ENCODE results near the gene ZNF581. TPM values are rescaled to one million over a fixed set of nuclear protein-coding genes. Genes with fewer than 3 reads are reported as not detected.

The ZNF581 gene
- total RNA-seq, 1 donor from 2014 or later, result 29.6 TPM

- Mint-ChIP-seq H3K4me1 (ENCODE audit: unreplicated experiment) (peaks cover 44% of the 10 kb centered on the region), H3K36me3 (ENCODE audit: unreplicated experiment) (peaks cover 14% of the 10 kb centered on the region), H3K27ac (ENCODE audit: unreplicated experiment) (peak overlapping the region; percentile 66), H3K27me3 (ENCODE audit: unreplicated experiment) (no peaks in the 10 kb centered on the region), H3K9me3 (ENCODE audit: unreplicated experiment) (no peaks in the 10 kb centered on the region), H3K4me3 (ENCODE audit: unreplicated experiment) (peak overlapping the region; percentile 79)
- no peak for DNase-seq (ENCODE audit: extremely low spot score, unreplicated experiment)
- TF ChIP-seq, protein P1, sequence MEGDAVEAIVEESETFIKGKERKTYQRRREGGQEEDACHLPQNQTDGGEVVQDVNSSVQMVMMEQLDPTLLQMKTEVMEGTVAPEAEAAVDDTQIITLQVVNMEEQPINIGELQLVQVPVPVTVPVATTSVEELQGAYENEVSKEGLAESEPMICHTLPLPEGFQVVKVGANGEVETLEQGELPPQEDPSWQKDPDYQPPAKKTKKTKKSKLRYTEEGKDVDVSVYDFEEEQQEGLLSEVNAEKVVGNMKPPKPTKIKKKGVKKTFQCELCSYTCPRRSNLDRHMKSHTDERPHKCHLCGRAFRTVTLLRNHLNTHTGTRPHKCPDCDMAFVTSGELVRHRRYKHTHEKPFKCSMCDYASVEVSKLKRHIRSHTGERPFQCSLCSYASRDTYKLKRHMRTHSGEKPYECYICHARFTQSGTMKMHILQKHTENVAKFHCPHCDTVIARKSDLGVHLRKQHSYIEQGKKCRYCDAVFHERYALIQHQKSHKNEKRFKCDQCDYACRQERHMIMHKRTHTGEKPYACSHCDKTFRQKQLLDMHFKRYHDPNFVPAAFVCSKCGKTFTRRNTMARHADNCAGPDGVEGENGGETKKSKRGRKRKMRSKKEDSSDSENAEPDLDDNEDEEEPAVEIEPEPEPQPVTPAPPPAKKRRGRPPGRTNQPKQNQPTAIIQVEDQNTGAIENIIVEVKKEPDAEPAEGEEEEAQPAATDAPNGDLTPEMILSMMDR (IDR thresholded peaks at IDR 0.05), result no peak
These were observed 5.3 kb downstream of the ZNF581 start for GRCh38 chr19:55648585-55649267.

DNA sequence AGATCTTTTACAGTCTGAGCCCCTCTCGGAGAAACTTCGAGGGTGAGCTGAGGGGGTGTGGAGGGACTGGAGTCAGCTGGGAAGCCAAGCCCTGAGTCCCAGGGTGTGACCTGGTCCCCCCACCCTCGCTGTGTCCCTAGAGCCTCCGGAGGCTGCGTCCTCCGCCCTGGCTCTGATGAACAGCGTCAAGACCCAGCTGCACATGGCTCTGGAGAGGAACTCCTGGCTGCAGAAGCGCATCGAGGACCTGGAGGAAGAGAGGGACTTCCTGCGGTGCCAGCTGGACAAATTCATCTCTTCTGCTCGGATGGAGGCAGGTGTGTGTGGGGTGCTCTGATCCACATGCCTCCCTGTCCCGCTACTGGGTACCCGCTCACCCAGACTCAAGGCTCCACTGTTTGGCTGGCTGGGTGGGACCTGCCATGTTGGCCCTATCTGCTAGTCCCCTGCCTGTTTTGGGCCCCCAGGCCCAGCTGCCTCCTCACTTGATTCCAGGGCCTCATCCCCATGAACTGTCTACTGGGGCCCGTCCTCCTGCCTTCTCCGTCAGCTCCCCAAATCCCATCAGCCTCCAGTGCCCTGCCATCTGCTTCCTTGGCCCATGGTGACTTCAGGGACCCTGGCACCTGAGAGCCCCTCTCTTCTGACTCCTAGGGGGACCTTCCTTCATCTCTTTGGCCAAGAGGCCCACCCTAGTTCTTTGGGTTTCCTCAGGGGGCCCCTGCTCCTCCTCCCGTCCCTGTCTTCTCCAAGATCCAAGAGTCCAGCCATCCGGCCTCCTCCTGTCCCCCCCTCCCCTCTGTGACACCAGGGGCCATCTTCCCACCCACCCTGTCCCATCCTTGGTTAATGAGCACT lies 6.0 kb downstream of the ZNF581 start:
- DNase-seq (ENCODE audit: extremely low spot score, unreplicated experiment), result no peak
- no peaks in the 10 kb centered on the region for H3K27me3 Mint-ChIP-seq (ENCODE audit: unreplicated experiment)
- peak overlapping the region; percentile 79 for H3K4me3 Mint-ChIP-seq (ENCODE audit: unreplicated experiment)

GRCh38 chr19:55650126-55650557 lies 6.7 kb downstream of the ZNF581 start:
- Mint-ChIP-seq H3K27ac (ENCODE audit: unreplicated experiment) (peak overlapping the region; percentile 66), H3K36me3 (ENCODE audit: unreplicated experiment) (peaks cover 13% of the 10 kb centered on the region), H3K4me3 (ENCODE audit: unreplicated experiment) (peak overlapping the region; percentile 50), H3K9me3 (ENCODE audit: unreplicated experiment) (no peaks in the 10 kb centered on the region), H3K4me1 (ENCODE audit: unreplicated experiment) (peaks cover 37% of the 10 kb centered on the region), H3K27me3 (ENCODE audit: unreplicated experiment) (no peaks in the 10 kb centered on the region)
- no peak for DNase-seq (ENCODE audit: extremely low spot score, unreplicated experiment)
- TF ChIP-seq, protein P1 (IDR thresholded peaks at IDR 0.05), result no peak

More for the DNA sequence above, 6.0 kb downstream of the ZNF581 start:
- Mint-ChIP-seq H3K27ac (ENCODE audit: unreplicated experiment) (peak overlapping the region; percentile 66), H3K36me3 (ENCODE audit: unreplicated experiment) (peaks cover 14% of the 10 kb centered on the region), H3K4me1 (ENCODE audit: unreplicated experiment) (peaks cover 38% of the 10 kb centered on the region), H3K9me3 (ENCODE audit: unreplicated experiment) (no peaks in the 10 kb centered on the region)
- TF ChIP-seq, protein P1 (IDR thresholded peaks at IDR 0.05), result no peak

GRCh38 chr19:55650602-55651230 lies 7.3 kb downstream of the ZNF581 start:
- Mint-ChIP-seq H3K4me1 (ENCODE audit: unreplicated experiment) (peaks cover 33% of the 10 kb centered on the region), H3K27me3 (ENCODE audit: unreplicated experiment) (no peaks in the 10 kb centered on the region), H3K4me3 (ENCODE audit: unreplicated experiment) (peak overlapping the region; percentile 50), H3K27ac (ENCODE audit: unreplicated experiment) (peak overlapping the region; percentile 18), H3K9me3 (ENCODE audit: unreplicated experiment) (no peaks in the 10 kb centered on the region), H3K36me3 (ENCODE audit: unreplicated experiment) (peaks cover 12% of the 10 kb centered on the region)
- DNase-seq (ENCODE audit: extremely low spot score, unreplicated experiment), result no peak
- TF ChIP-seq, protein P1 (IDR thresholded peaks at IDR 0.05), result no peak
